Dedifferentiated amniotic fluid mesenchymal stem cell (primary cell): Measurements from ENCODE around the gene NOXA1.

ENCODE experiments used
- DNase-seq: peaks from one replicate; pipeline ENCODE4 v3.0.0-alpha.2; 2016; ENCODE audit errors: extremely low spot score

Gene NOXA1

GRCh38 chr9:137387891-137388560, 35.2 kb upstream of the NOXA1 start:
- DNase-seq: no peak

DNA sequence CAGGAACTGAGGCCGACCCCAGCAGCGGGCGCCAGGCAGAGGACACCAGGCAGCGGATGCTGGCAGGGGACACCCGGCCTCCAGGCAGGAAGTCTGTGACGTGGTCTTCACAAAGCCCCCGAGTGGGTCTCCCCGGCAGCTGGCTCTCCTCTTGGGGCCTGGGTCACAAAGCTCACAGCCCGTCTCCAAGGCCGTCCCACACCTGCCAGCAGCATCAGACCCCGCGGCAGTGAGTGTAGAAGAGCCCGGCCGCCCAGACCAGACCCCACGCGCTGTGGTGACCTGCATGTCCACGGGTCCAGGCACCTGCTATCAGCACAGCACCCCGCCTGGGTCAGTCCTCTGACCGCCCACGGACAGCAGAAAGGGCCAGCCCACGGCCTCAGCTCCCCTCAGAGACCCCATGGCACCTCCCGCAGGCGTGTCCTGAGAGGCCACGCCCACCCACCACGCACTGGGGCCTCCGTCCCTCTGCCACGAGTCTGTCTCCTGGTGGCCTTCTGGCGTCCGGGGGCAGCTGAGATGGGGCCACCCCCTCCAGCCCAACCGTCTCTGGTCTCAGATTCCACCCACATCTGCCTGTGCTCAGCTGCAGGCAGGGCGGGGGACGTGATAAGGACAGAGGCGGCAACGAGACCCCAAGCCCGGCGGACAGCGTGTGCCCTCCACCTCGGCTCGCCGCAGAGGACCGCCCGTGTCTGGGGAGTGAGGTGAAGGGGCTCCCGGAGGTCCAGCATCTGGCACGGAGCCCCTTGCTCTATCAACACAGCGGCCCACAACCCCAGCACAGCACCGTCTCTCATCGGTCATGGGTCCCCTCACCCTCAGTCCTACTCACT, 34.4 kb upstream of the NOXA1 start:
- DNase-seq: no peak

GRCh38 chr9:137389428-137389746, 33.8 kb upstream of the NOXA1 start:
- no peak for DNase-seq

- no peak for DNase-seq
Measured at GRCh38 chr9:137390553-137391410, 32.4 kb upstream of the NOXA1 start.

GRCh38 chr9:137391411-137391754, 31.8 kb upstream of the NOXA1 start:
- DNase-seq: no peak

GRCh38 chr9:137392232-137393007, 30.8 kb upstream of the NOXA1 start:
- DNase-seq: no peak

- DNase-seq: no peak
Measured at GRCh38 chr9:137393176-137394150, 29.7 kb upstream of the NOXA1 start.

DNA sequence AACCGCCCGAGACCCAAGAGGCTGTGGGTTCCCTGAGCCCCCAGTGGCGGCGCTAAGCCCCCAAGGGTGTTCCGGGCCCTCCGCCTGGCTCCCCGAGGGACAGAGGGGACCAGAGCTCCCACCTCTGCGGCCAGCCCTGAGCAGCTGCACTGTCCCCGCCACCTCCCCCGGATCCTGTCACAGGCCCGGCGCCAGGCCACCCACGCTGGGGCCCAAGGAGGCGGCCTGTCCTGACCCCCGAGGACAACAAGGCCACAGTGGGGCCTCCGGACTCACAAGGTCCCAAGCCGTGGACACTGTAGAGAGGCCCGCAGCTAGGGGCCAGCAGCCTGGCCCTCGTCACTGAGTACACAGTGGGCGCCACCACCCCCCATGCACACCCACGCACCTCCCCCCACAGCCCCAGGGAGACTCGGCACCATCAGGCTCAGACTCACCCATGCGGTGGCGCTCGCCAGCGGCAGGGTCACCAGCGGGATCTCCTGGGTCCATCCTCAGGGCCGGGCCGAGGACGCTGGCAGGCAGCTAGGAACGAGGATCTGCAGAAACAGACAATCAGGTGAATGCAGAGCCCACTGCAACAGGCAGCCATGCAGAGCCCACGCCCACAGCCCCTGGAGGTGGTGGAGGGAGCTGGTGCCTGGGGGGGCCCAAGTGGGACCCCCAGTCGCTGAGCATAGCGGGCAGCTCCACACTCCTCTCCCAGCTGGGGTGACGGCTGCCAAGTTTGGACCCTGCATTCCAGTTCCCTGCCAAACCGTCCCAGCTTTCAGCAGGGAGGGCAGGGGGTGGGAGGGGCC, 28.1 kb upstream of the NOXA1 start:
- no peak for DNase-seq

DNA sequence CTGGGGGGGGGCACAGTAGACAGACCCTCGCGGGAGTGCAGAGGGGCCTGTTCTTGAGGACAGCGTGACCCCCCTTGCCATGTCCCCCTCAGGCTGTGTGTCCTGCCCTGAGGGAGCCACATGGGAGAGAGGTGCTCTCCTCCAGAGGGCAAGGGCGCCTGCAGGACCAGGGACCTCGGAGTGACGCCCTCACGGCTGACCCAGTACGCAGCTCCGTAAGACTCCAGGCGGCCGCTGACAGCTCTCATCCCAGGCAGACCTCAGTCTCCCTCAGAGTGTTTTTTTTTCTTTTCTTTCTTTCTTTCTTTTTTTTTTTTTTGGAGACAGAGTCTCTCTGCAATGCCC, 27.6 kb upstream of the NOXA1 start:
- no peak for DNase-seq

DNA sequence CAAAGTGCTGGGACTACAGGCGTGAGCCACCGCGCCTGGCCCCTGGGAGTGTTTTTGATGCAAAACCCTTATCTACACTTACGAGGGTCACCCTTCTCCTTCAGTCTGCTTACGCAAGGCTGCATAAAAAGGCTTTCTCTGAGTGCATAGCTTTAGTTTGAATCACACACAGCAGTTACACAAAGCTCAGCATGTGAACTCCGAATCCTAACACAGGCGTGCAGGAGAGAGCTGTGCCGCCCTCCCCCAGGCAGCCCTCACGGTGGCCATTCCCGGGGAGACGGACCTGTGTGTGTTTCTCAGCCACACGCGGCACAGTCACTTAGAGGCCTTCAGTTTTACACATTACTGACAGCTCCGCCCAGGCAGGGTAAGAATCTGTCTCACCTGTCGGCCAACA, 27.0 kb upstream of the NOXA1 start:
- DNase-seq: no peak

GRCh38 chr9:137396634-137397367, 26.4 kb upstream of the NOXA1 start:
- DNase-seq: no peak

DNA sequence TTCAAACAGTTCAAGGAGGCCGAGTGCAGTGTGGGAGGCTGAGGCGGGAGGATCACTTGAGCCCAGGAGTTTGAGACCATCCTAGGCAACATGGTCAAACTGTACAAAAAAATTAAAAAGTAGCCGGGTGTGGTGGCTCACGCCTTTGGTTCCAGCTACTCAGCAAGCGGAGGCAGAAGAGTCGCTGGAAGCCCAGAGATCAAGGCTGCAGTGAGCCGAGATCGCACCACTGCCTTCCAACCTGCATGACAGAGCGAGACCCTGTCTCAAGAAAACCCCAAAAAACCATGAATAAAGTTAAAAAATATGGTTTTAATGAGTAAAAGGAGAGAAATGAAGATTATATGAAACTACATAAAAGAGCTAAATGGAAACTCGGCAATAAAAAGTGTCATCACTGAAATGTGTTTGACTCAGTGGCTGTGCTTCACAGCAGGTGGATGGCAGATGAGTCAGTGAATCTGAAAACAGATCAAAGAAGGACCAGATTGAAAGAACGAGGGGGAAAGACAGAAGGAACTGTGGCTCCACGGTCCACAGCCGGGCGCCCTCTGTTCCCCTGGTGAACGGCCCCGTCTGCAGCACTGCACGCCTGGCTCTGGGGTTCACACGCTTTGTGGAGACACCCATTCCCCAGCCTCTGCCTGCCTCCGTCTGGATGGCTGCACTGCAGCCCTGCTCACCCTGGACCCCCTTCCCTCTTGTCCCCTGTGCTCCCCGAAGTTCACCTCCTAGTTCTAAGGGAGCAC, 25.3 kb upstream of the NOXA1 start:
- DNase-seq: no peak

- no peak for DNase-seq
Measured at GRCh38 chr9:137398561-137399468, 24.4 kb upstream of the NOXA1 start.

GRCh38 chr9:137402746-137403145, 20.4 kb upstream of the NOXA1 start:
- no peak for DNase-seq

DNA sequence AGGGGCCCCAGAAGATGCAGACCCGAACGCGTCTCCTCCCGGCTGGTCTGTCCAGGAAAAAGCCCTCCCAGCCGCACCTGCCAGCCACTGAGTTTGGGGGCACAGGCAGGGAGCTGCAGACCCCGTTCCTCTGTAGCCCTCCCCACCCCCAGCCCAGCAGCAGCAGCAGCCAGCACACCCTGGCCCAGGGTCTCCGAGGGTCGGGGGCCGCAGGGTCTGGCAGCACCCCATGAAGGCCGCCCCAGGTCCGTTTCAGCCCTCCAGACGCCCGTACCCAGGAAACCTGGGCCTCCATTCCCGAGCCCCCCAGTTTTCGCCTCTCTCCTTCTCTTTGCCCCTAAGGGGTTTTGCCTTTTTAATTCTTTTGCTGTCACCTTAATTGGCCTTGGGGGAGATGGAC, 19.9 kb upstream of the NOXA1 start:
- no peak for DNase-seq

- no peak for DNase-seq
Measured at GRCh38 chr9:137404961-137405567, 18.1 kb upstream of the NOXA1 start.

- no peak for DNase-seq
Measured at GRCh38 chr9:137405677-137406081, 17.5 kb upstream of the NOXA1 start.
